ENCODE data around the gene MCCD1.

The MCCD1 gene

GRCh38 chr6:31534011-31534410, 5.2 kb downstream of the MCCD1 start:
- peaks cover 9% of the 10 kb centered on the region for H3K4me1 ChIP-seq
- no peak overlapping the region for H3K9ac ChIP-seq
- peaks cover 2% of the 10 kb centered on the region for H3K79me2 ChIP-seq
- H3K27ac ChIP-seq: no peak overlapping the region
- no peak overlapping the region for H3K4me3 ChIP-seq (ENCODE audit: low read depth, low read length)
- no peak overlapping the region for H3K4me2 ChIP-seq (ENCODE audit: low read length)
- H3K36me3 ChIP-seq (ENCODE audit: control insufficient read depth, insufficient read depth, low read length): no peaks in the 10 kb centered on the region
- TF ChIP-seq, protein P1, sequence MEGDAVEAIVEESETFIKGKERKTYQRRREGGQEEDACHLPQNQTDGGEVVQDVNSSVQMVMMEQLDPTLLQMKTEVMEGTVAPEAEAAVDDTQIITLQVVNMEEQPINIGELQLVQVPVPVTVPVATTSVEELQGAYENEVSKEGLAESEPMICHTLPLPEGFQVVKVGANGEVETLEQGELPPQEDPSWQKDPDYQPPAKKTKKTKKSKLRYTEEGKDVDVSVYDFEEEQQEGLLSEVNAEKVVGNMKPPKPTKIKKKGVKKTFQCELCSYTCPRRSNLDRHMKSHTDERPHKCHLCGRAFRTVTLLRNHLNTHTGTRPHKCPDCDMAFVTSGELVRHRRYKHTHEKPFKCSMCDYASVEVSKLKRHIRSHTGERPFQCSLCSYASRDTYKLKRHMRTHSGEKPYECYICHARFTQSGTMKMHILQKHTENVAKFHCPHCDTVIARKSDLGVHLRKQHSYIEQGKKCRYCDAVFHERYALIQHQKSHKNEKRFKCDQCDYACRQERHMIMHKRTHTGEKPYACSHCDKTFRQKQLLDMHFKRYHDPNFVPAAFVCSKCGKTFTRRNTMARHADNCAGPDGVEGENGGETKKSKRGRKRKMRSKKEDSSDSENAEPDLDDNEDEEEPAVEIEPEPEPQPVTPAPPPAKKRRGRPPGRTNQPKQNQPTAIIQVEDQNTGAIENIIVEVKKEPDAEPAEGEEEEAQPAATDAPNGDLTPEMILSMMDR (IDR thresholded peaks at IDR 0.05): no peak
- H3K27me3 ChIP-seq (ENCODE audit: control insufficient read depth, insufficient read depth, low read length): no peaks in the 10 kb centered on the region
- H3K9me3 ChIP-seq (ENCODE audit: control insufficient read depth, low read length): no peaks in the 10 kb centered on the region
- no peak overlapping the region for H2AFZ ChIP-seq

DNA sequence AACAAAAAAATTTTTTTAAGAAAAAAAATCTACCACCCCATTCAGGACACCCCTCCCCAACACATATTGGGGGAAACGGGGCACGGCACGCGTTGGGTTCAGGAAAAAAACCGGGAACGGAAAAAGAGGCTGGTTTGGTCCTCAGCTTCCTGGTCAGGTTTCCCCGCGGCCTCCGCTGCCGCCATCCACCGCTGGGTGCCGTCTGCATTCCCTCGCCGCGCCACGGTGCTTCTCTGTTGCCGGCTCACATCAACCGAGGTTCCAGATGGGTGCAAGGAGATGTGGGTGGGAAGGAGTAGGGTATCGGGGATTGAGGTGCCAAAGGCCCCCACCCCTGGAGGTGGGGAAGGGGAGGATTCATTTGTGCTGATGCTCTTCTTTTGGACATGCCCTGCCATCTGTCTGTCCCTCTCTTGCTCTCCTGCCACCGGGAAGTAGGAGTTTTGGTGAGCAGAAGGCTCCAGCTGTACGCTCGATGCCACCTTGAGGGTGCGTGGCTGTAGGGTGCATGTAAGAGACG, 5.8 kb downstream of the MCCD1 start:
- no peak overlapping the region for H3K4me3 ChIP-seq (ENCODE audit: low read depth, low read length)
- H2AFZ ChIP-seq: no peak overlapping the region
- no peaks in the 10 kb centered on the region for H3K9me3 ChIP-seq (ENCODE audit: control insufficient read depth, low read length)
- TF ChIP-seq, protein P1 (IDR thresholded peaks at IDR 0.05): no peak
- no peaks in the 10 kb centered on the region for H3K27me3 ChIP-seq (ENCODE audit: control insufficient read depth, insufficient read depth, low read length)
- peaks cover 10% of the 10 kb centered on the region for H3K4me1 ChIP-seq
- peaks cover 8% of the 10 kb centered on the region for H3K79me2 ChIP-seq
- H3K9ac ChIP-seq: no peak overlapping the region
- no peak overlapping the region for H3K27ac ChIP-seq
- no peak overlapping the region for H3K4me2 ChIP-seq (ENCODE audit: low read length)
- H3K36me3 ChIP-seq (ENCODE audit: control insufficient read depth, insufficient read depth, low read length): no peaks in the 10 kb centered on the region

DNA sequence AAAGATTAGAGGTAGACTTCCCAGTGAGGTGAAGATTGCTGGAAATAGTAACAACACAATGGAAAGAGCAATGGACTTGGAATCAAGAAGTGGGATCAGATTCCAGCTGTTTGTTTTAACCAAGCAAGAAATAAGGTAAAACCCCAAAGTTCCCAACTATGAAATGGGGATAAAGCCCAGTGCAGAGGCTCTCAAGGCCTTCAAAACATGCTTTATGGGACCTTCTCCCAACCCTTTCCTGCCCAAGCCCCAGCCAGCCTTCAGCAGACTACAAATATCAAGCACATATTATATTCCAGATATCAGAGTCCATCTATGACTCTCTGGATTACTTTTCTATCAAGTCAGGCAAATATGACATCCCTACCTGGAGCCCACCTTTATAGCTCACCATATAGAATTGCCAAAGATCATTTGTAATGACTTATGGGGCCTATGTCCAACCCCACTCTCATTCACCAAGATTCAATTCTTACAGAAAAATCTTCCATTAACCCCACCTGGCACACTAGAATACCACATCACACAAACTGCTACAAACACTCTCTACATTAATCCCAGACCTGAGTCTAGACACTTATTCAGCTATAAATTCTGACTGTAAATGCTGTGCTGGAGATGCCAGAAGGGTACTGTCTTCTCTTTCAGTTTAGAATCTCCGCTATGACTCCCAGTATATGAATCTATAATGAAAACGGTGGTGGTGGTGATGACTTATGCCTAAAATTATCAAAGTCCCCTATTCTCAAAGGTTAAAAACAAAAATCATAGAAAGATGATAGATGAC, 7.0 kb downstream of the MCCD1 start:
- peaks cover 20% of the 10 kb centered on the region for H3K4me1 ChIP-seq
- no peaks in the 10 kb centered on the region for H3K36me3 ChIP-seq (ENCODE audit: control insufficient read depth, insufficient read depth, low read length)

GRCh38 chr6:31538805-31539400, 10.1 kb downstream of the MCCD1 start:
- H2AFZ ChIP-seq: no peak overlapping the region
- H3K27ac ChIP-seq: no peak overlapping the region
- no peaks in the 10 kb centered on the region for H3K27me3 ChIP-seq (ENCODE audit: control insufficient read depth, insufficient read depth, low read length)
- no peak overlapping the region for H3K4me3 ChIP-seq (ENCODE audit: low read depth, low read length)
- H3K4me1 ChIP-seq: peaks cover 20% of the 10 kb centered on the region
- no peak overlapping the region for H3K9ac ChIP-seq
- H3K36me3 ChIP-seq (ENCODE audit: control insufficient read depth, insufficient read depth, low read length): no peaks in the 10 kb centered on the region
- TF ChIP-seq, protein P1 (IDR thresholded peaks at IDR 0.05): no peak
- H3K4me2 ChIP-seq (ENCODE audit: low read length): no peak overlapping the region
- H3K79me2 ChIP-seq: peaks cover 33% of the 10 kb centered on the region
- H3K9me3 ChIP-seq (ENCODE audit: control insufficient read depth, low read length): no peaks in the 10 kb centered on the region

More for the DNA sequence above, 7.0 kb downstream of the MCCD1 start:
- Histone ChIP-seq H3K27me3 (ENCODE audit: control insufficient read depth, insufficient read depth, low read length) (no peaks in the 10 kb centered on the region), H3K9me3 (ENCODE audit: control insufficient read depth, low read length) (no peaks in the 10 kb centered on the region), H3K27ac (no peak overlapping the region), H3K4me2 (ENCODE audit: low read length) (no peak overlapping the region), H3K9ac (no peak overlapping the region), H2AFZ (no peak overlapping the region), H3K79me2 (peaks cover 20% of the 10 kb centered on the region), H3K4me3 (ENCODE audit: low read depth, low read length) (no peak overlapping the region)
- TF ChIP-seq, protein P1 (IDR thresholded peaks at IDR 0.05): no peak

Measured in parathyroid adenoma (tissue), 2 donors.